Chondrocyte (in vitro differentiated cells): ENCODE measurements around the gene ENC1. TPM values are rescaled to one million over a fixed set of nuclear protein-coding genes. Genes with fewer than 3 reads are reported as not detected.

Experiments used
- DNase-seq: peaks from one replicate; pipeline ENCODE4 v3.0.0; 2021; ENCODE audit warnings: mixed read lengths, low spot score
- H3K27ac Mint-ChIP-seq: one replicate; pipeline ENCODE4 v1.8.0; 2021; ENCODE audit warnings: mild to moderate bottlenecking, moderate library complexity, mixed read lengths; ENCODE audit not compliant: unreplicated experiment
- H3K27me3 Mint-ChIP-seq: 2 replicates; pipeline ENCODE4 v1.8.0; 2021; ENCODE audit warnings: low read depth, mixed read lengths
- H3K36me3 Mint-ChIP-seq: 2 replicates; pipeline ENCODE4 v1.8.0; 2021; ENCODE audit warnings: low read depth, mixed read lengths
- H3K4me1 Mint-ChIP-seq: 2 replicates; pipeline ENCODE4 v1.8.0; 2021; ENCODE audit warnings: low read depth, mild to moderate bottlenecking, mixed read lengths
- H3K4me3 Mint-ChIP-seq: one replicate; pipeline ENCODE4 v1.8.0; 2021; ENCODE audit warnings: mild to moderate bottlenecking, moderate library complexity, mixed read lengths; ENCODE audit not compliant: unreplicated experiment
- H3K9me3 Mint-ChIP-seq: 2 replicates; pipeline ENCODE4 v1.8.0; 2021; ENCODE audit warnings: low read depth, mixed read lengths
- CTCF ChIP-seq: fragments of 200-600 bp; sonication (generic); IDR thresholded peaks from 2 replicates; pipeline ENCODE4 v1.5.0; 2021; ENCODE audit warnings: antibody characterized with exemption, mild to moderate bottlenecking, moderate library complexity
- long read RNA-seq: library from polyadenylated mRNA; stranded (forward); transcript quantifications from one replicate; pipeline ENCODE4 v2.0.0, GENCODE V29; 2021
- total RNA-seq: library from RNA; stranded (reverse); gene quantifications from 3 replicates; pipeline ENCODE4 v1.2.1, GENCODE V29; 2021

The ENC1 gene
- 37.4 to 53.6 TPM (median 51.1 TPM) in 3 replicates for total RNA-seq
- long read RNA-seq, partial matches to known transcripts = 0 of 4 reads
- long read RNA-seq, other reads (novel, unspliced or antisense) = 4 of 4 reads

GRCh38 chr5:74640450-74640953 is at the start of gene ENC1:
ENC1 (minus strand) TSS chr5:74640728; CDS start chr5:74636485, 4,243 bp downstream.
- peak; percentile 75 for TF ChIP-seq CTCF
- H3K27me3 Mint-ChIP-seq = no peaks in the 10 kb centered on the region
- peak within 1 kb of the TSS; percentile 95 for H3K4me3 Mint-ChIP-seq
- H3K4me1 Mint-ChIP-seq = peaks cover 61% of the 10 kb centered on the region
- peak; percentile 95 for DNase-seq
- H3K27ac Mint-ChIP-seq = peak within 1 kb of the TSS; percentile 96
- H3K9me3 Mint-ChIP-seq = no peaks in the 10 kb centered on the region
- H3K36me3 Mint-ChIP-seq = peaks cover 7% of the 10 kb centered on the region

DNA sequence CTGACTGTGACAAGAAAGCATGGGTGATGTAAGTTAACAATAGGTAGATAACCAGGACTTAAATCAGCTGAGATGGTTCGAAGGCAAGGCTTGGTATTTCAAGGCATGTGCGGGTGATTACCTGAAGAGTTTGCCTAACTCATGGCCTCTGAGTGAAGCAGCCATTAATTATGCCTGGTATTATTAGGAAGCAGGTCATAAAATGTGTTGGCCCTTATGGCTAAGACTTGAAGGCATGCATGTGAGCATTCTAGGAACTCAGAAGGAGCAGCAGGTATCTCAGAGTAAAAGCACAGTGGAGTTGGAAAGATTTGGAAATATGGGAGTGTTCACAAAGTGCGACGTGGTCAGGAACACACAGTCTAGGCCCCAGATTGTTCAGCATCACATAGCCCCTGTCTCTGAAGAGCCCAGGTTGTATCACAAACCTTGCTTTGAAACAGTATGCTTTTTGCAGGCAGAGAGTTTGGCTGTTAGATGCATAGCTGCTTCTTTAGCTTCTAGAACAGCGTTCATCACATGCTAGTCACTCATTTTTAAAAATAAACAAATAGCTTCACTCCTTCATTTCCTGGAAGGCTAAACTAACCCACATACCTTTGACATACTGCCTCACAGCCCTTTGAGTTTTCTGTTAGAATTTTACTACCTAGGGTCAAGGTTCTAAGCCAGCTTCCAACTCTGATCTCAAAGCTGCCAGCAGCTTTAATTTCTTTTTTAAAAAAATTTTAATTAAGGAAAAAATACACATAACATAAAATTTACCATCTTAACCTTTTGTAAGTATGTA is 46.6 kb upstream of the ENC1 start:
- no peaks in the 10 kb centered on the region for H3K9me3 Mint-ChIP-seq
- H3K27me3 Mint-ChIP-seq = no peaks in the 10 kb centered on the region
- H3K27ac Mint-ChIP-seq = no peak overlapping the region
- DNase-seq = no peak
- H3K36me3 Mint-ChIP-seq = peaks cover 3% of the 10 kb centered on the region
- no peak for TF ChIP-seq CTCF
- H3K4me3 Mint-ChIP-seq = no peak overlapping the region
- peaks cover 19% of the 10 kb centered on the region for H3K4me1 Mint-ChIP-seq

DNA sequence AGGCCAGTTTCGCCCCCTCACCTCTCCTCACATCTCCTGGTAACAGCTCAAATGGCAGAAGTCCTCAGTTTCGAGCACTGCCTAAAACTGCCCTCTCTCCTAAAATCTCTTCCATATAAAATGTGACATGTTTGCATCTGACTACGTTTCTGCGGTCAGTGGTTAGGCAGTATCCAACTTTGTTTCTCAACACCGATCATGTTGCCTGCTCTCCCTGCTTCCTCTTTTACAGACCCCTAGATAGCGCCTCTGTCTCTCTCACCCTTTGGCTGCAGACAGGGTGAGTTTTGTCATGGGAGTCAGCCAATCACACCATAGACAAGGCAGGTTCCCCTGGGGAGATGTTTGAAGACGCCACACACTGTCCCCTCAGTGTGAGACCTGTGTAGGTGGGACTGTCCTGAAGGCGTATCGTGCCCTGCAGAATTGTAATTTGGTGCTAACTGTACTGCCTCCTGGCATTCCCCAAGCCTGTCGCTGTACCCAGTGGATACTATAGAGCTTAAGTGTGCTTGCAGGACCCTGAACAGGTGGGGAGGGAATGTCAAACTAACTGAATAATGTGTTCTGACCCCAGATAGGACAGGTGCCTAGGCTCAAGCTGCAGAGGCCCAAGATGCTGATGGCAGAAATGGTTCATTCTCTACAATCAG is 45.6 kb upstream of the ENC1 start:
- no peaks in the 10 kb centered on the region for H3K27me3 Mint-ChIP-seq
- H3K4me1 Mint-ChIP-seq = peaks cover 19% of the 10 kb centered on the region
- no peaks in the 10 kb centered on the region for H3K9me3 Mint-ChIP-seq
- TF ChIP-seq CTCF = no peak
- H3K36me3 Mint-ChIP-seq = peaks cover 3% of the 10 kb centered on the region
- H3K27ac Mint-ChIP-seq = peak overlapping the region; percentile 57
- peak overlapping the region; percentile 79 for H3K4me3 Mint-ChIP-seq
- DNase-seq = no peak

GRCh38 chr5:74684900-74685851 is 44.6 kb upstream of the ENC1 start, which contains the start of gene HEXB:
HEXB (plus strand) TSS chr5:74685233; CDS start chr5:74685261, 28 bp downstream.
- Mint-ChIP-seq H3K27ac (peak within 1 kb of the TSS; percentile 68), H3K27me3 (no peaks in the 10 kb centered on the region), H3K4me3 (peak within 1 kb of the TSS; percentile 79), H3K4me1 (peaks cover 19% of the 10 kb centered on the region), H3K36me3 (no peaks in the 10 kb centered on the region), H3K9me3 (no peaks in the 10 kb centered on the region)
- DNase-seq = peak; percentile 96
- TF ChIP-seq CTCF = peak; percentile 35
